Measurements from ENCODE around the gene HSDL1.

DNA sequence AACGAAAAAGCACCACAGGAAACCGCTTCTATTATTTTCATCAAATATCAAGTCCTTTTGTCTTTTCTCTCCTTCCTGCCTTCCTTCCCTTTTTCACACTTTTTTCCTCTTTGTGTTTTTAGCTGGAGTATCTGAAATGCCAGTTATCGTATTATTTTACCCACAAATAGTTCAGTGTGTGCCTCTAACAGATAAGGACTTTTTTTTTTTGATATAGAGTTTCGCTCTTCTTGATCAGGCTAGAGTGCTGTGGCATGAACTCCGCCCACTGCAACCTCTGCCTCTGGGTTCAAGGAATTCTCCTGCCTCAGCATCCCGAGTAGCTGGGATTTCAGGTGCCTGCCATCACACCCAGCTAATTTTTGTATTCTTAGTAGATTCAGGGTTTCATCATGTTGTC is 10.8 kb upstream of the HSDL1 start:
- TF ChIP-seq POLR2A (IDR thresholded peaks at IDR 0.05) = no peak
- TF ChIP-seq, protein P1, sequence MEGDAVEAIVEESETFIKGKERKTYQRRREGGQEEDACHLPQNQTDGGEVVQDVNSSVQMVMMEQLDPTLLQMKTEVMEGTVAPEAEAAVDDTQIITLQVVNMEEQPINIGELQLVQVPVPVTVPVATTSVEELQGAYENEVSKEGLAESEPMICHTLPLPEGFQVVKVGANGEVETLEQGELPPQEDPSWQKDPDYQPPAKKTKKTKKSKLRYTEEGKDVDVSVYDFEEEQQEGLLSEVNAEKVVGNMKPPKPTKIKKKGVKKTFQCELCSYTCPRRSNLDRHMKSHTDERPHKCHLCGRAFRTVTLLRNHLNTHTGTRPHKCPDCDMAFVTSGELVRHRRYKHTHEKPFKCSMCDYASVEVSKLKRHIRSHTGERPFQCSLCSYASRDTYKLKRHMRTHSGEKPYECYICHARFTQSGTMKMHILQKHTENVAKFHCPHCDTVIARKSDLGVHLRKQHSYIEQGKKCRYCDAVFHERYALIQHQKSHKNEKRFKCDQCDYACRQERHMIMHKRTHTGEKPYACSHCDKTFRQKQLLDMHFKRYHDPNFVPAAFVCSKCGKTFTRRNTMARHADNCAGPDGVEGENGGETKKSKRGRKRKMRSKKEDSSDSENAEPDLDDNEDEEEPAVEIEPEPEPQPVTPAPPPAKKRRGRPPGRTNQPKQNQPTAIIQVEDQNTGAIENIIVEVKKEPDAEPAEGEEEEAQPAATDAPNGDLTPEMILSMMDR (IDR thresholded peaks at IDR 0.05 in 4 of 5, conservative IDR thresholded peaks at IDR 0.05 in 1 of 5) = no peak
